Measurements from ENCODE around the gene SNPH.
"Not testable (repeated sequence)": the region's sequence is repeated elsewhere in the genome, so short reads cannot be mapped to it uniquely, and the experiment has no call there.

Gene SNPH

GRCh38 chr20:1266167-1266973, at the start of gene SNPH:
TSS of gene SNPH (plus strand) at chr20:1266294. CDS start at chr20:1296240, 29,946 bp downstream.
- peak; percentile 18 for DNase-seq

- not testable (repeated sequence) for DNase-seq
Measured at GRCh38 chr20:1216527-1217427, 49.3 kb upstream of the SNPH start.

GRCh38 chr20:1222750-1223149, 43.3 kb upstream of the SNPH start:
- DNase-seq = not testable (repeated sequence)

- no peak for DNase-seq
Measured at GRCh38 chr20:1224205-1224890, 41.7 kb upstream of the SNPH start.

GRCh38 chr20:1225263-1225782, 40.8 kb upstream of the SNPH start:
- DNase-seq = no peak

- DNase-seq = no peak
Measured at GRCh38 chr20:1225783-1226654, 40.1 kb upstream of the SNPH start, which contains the start of gene RAD21L1. TSS of gene RAD21L1 (plus strand) at chr20:1226044. CDS start at chr20:1228454, 2,410 bp downstream.

- no peak for DNase-seq
Measured at GRCh38 chr20:1229541-1229940, 36.6 kb upstream of the SNPH start.

GRCh38 chr20:1232286-1233111, 33.6 kb upstream of the SNPH start:
- DNase-seq = no peak

GRCh38 chr20:1240549-1240948, 25.5 kb upstream of the SNPH start:
- DNase-seq = no peak

- no peak for DNase-seq
Measured at GRCh38 chr20:1241456-1241855, 24.6 kb upstream of the SNPH start.

- DNase-seq = no peak
Measured at GRCh38 chr20:1242099-1242498, 24.0 kb upstream of the SNPH start.

- DNase-seq = no peak
Measured at GRCh38 chr20:1242530-1242929, 23.6 kb upstream of the SNPH start.

GRCh38 chr20:1245578-1245977, 20.5 kb upstream of the SNPH start:
- DNase-seq = no peak

- DNase-seq = no peak
Measured at GRCh38 chr20:1247689-1248088, 18.4 kb upstream of the SNPH start.

GRCh38 chr20:1250282-1250681, 15.8 kb upstream of the SNPH start:
- DNase-seq = not testable (repeated sequence)

GRCh38 chr20:1252416-1252815, 13.7 kb upstream of the SNPH start:
- no peak for DNase-seq

GRCh38 chr20:1254254-1254653, 11.8 kb upstream of the SNPH start:
- DNase-seq = no peak

- DNase-seq = no peak
Measured at GRCh38 chr20:1255675-1256074, 10.4 kb upstream of the SNPH start.

- no peak for DNase-seq
Measured at GRCh38 chr20:1263853-1264252, 2.2 kb upstream of the SNPH start.

- no peak for DNase-seq
Measured at GRCh38 chr20:1264727-1265126, 1.4 kb upstream of the SNPH start.
